ENCODE measurements around the gene VPS26A. TPM values are rescaled to one million over a fixed set of nuclear protein-coding genes. Genes with fewer than 3 reads are reported as not detected.

The VPS26A gene
- total RNA-seq, 1 donor from 2014 or later = 55.8 TPM

DNA sequence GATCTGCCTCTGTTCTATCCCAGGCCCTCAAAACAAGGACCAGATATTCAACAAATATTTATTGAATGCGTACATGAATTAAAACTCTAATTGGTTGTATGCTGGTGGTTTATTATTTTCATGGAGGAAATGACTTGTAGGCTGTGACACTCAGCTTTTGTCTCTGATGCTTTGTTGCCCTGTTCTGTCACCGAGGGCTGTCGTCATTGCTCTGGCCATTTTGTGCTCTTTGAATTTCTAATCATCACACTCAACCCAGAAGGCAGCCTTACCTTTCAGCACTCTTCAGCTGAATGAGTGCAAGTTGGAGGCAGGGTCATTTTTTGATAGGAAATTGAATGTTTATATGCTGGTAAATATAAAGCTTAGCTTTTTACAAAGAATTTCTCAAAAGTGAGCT, 21.5 kb upstream of the VPS26A start:
- Mint-ChIP-seq H3K4me3 (ENCODE audit: unreplicated experiment) (no peak overlapping the region), H3K27me3 (ENCODE audit: unreplicated experiment) (no peaks in the 10 kb centered on the region)

GRCh38 chr10:69103784-69104183, 20.2 kb upstream of the VPS26A start:
- H3K9me3 Mint-ChIP-seq (ENCODE audit: unreplicated experiment) = peaks cover 1% of the 10 kb centered on the region
- H3K36me3 Mint-ChIP-seq (ENCODE audit: unreplicated experiment) = no peaks in the 10 kb centered on the region
- no peaks in the 10 kb centered on the region for H3K27me3 Mint-ChIP-seq (ENCODE audit: unreplicated experiment)
- DNase-seq = no peak
- H3K27ac Mint-ChIP-seq (ENCODE audit: unreplicated experiment) = no peak overlapping the region
- no peaks in the 10 kb centered on the region for H3K4me1 Mint-ChIP-seq (ENCODE audit: low read depth, unreplicated experiment)
- H3K4me3 Mint-ChIP-seq (ENCODE audit: unreplicated experiment) = no peak overlapping the region
- TF ChIP-seq CTCF (IDR thresholded peaks at IDR 0.05; ENCODE audit: partially characterized antibody, unreplicated experiment) = no peak

More for the DNA sequence above, 21.5 kb upstream of the VPS26A start:
- no peaks in the 10 kb centered on the region for H3K4me1 Mint-ChIP-seq (ENCODE audit: low read depth, unreplicated experiment)
- no peaks in the 10 kb centered on the region for H3K36me3 Mint-ChIP-seq (ENCODE audit: unreplicated experiment)
- no peak overlapping the region for H3K27ac Mint-ChIP-seq (ENCODE audit: unreplicated experiment)
- no peak for DNase-seq
- TF ChIP-seq CTCF (IDR thresholded peaks at IDR 0.05; ENCODE audit: partially characterized antibody, unreplicated experiment) = no peak
- peaks cover 1% of the 10 kb centered on the region for H3K9me3 Mint-ChIP-seq (ENCODE audit: unreplicated experiment)

DNA sequence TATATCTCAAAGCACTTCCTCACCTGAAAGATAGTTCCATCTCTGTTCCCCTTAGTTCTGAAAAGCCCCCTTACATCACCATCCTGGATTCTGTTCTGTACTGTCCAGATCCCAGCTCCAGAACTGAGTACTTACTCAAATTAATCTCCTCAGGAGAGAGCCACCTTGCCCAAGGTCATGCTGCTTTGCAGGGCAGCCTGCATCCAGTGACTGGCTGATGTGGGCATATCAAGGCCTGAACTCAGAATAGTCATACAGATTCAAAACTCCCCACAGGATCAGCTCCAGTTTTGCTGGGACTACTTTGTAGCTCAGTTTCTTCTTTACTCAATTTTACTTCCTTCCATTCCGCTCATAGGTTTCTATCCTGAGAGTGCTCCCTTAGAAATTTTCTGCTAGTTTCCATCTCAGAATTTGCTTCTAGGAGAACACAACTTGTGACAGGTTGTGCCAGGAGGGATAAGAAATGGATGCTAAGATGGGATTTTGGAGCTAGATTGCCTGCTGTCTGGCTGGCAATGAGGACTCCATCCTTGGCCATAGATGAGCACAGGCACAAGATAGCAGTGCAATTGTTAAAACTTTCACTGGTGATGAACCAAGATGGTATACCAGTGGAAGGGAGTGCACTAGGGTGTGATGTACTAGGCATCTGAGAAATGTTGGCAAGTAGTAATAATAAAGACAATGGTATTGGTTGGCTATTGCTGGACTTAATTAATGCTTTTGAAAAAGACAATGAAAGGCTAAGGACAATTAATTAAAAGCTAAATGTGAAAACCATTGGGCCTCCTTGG, 18.8 kb upstream of the VPS26A start:
- no peak overlapping the region for H3K27ac Mint-ChIP-seq (ENCODE audit: unreplicated experiment)
- no peak overlapping the region for H3K4me3 Mint-ChIP-seq (ENCODE audit: unreplicated experiment)
- H3K36me3 Mint-ChIP-seq (ENCODE audit: unreplicated experiment) = no peaks in the 10 kb centered on the region
- no peak for TF ChIP-seq CTCF (IDR thresholded peaks at IDR 0.05; ENCODE audit: partially characterized antibody, unreplicated experiment)
- no peaks in the 10 kb centered on the region for H3K4me1 Mint-ChIP-seq (ENCODE audit: low read depth, unreplicated experiment)
- DNase-seq = no peak
- peaks cover 1% of the 10 kb centered on the region for H3K9me3 Mint-ChIP-seq (ENCODE audit: unreplicated experiment)
- no peaks in the 10 kb centered on the region for H3K27me3 Mint-ChIP-seq (ENCODE audit: unreplicated experiment)

DNA sequence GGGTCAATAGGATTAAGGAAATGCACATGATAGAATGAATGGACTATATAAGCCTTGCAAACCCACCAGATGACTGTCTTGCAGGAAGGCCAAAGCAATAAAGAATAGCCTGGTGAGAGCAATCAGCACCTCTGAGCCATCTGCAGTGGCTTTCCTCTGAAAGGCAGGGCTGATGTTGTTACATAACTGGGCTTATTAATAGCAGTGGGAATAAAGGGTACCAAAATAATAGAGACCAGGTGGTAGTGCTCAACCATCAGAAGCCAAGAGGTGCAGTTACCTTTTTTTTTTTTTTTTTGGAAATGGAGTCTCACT, 16.8 kb upstream of the VPS26A start:
- DNase-seq = no peak
- Mint-ChIP-seq H3K27ac (ENCODE audit: unreplicated experiment) (no peak overlapping the region), H3K27me3 (ENCODE audit: unreplicated experiment) (no peaks in the 10 kb centered on the region), H3K9me3 (ENCODE audit: unreplicated experiment) (no peaks in the 10 kb centered on the region), H3K36me3 (ENCODE audit: unreplicated experiment) (no peaks in the 10 kb centered on the region), H3K4me1 (ENCODE audit: low read depth, unreplicated experiment) (no peaks in the 10 kb centered on the region), H3K4me3 (ENCODE audit: unreplicated experiment) (no peak overlapping the region)
- no peak for TF ChIP-seq CTCF (IDR thresholded peaks at IDR 0.05; ENCODE audit: partially characterized antibody, unreplicated experiment)

DNA sequence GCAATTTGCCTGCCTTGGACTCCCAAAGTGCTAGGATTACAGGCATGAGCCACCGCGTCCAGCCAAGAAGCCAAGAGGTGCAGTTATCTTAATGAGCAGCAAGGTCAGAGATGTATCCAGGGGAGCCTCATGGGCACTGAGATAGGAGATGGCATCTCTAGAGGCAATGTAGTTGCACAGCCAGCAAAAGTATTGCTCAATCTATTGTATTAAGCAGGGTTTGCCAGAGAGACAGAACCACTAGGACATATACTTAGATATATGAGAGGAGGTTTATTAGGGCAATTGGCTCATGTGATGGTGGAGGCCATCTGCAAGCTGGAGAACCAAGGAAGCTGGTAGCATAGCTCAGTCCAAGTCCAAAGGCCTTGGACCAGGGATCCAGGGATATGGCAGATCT, 16.3 kb upstream of the VPS26A start:
- H3K4me3 Mint-ChIP-seq (ENCODE audit: unreplicated experiment) = no peak overlapping the region
- TF ChIP-seq CTCF (IDR thresholded peaks at IDR 0.05; ENCODE audit: partially characterized antibody, unreplicated experiment) = no peak

More for the DNA sequence above, 16.3 kb upstream of the VPS26A start:
- no peaks in the 10 kb centered on the region for H3K36me3 Mint-ChIP-seq (ENCODE audit: unreplicated experiment)
- DNase-seq = no peak
- H3K4me1 Mint-ChIP-seq (ENCODE audit: low read depth, unreplicated experiment) = no peaks in the 10 kb centered on the region
- H3K9me3 Mint-ChIP-seq (ENCODE audit: unreplicated experiment) = no peaks in the 10 kb centered on the region
- no peaks in the 10 kb centered on the region for H3K27me3 Mint-ChIP-seq (ENCODE audit: unreplicated experiment)
- no peak overlapping the region for H3K27ac Mint-ChIP-seq (ENCODE audit: unreplicated experiment)

Data from glutamatergic neuron (in vitro differentiated cells).